Measurements from ENCODE around the gene CLASRP.

CLASRP gene

DNA sequence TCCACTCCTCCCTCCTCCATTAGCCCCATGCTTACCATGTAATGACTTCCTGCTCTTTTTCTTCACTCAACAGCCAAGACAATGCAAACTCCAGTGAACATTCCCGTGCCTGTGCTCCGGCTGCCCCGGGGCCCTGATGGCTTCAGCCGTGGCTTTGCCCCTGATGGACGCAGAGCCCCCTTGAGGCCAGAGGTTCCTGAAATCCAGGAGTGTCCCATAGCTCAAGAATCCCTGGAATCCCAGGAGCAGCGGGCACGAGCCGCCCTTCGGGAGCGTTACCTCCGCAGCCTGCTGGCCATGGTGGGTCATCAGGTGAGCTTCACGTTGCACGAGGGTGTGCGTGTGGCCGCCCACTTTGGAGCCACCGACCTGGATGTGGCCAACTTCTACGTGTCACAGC, 51.2 kb downstream of the CLASRP start:
- DNase-seq = no peak

DNA sequence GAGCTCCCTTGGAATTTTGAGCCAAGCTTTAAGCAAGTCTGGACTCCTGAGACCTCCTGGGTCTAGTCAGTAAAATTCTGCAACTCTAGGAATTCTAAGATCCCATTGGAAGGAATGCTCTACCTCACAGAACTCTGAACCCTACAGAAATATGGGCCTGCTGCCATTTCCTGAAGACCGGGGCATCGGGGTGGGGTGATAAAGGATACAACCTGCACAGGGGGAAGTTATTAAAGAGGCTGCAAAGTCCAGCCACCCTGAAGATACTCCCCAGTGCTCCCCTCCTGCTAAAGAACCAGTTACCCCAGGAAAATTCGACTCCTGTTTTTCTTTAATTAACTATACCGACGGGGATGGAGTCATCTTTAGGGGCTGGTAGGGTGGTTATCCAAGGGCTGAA, 51.8 kb downstream of the CLASRP start:
- no peak for DNase-seq

DNA sequence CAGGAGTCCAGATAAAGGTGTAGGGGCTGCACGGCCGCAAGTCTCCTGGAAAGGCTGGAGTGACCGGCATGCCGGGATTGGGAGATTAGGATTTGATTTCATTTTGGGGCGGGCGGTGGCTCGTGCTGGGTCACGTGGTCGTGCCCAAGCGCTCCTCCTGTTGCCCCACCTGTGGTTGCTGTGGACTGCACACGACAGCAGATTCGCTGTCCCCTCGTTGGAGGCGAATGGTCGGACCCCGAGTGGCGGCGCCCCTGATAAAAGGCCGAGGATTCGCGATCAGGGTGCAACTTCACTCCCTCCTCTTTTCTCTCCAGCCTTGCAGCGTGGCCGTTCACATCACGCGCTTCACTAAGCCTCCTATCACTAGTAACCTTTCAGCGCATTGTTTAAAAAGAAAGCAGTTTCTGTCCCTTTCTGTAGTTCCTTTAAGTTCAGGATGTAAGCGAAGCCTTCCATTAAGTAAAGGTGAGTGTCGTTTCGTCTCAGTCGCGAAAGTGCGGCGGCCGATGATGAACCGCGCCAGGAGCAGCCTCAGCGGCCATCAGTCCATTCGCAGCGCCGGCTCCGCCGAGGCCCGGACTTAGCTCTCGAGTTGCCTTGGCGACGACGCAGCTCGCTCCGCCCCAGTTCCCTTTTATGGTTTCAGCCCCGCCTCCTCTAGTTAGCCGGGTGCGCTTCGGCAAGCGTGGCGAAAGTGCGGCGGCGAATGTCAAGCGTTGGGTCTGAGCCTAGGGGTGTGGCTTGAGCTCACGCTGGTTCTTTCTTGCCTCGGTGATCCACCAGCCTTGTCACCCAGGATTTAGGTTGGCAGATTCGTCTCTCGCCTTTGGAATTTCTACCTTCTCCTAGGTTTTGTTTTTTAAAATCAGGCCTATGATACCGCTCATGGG, 52.4 kb downstream of the CLASRP start:
- peak; percentile 94 for DNase-seq

DNA sequence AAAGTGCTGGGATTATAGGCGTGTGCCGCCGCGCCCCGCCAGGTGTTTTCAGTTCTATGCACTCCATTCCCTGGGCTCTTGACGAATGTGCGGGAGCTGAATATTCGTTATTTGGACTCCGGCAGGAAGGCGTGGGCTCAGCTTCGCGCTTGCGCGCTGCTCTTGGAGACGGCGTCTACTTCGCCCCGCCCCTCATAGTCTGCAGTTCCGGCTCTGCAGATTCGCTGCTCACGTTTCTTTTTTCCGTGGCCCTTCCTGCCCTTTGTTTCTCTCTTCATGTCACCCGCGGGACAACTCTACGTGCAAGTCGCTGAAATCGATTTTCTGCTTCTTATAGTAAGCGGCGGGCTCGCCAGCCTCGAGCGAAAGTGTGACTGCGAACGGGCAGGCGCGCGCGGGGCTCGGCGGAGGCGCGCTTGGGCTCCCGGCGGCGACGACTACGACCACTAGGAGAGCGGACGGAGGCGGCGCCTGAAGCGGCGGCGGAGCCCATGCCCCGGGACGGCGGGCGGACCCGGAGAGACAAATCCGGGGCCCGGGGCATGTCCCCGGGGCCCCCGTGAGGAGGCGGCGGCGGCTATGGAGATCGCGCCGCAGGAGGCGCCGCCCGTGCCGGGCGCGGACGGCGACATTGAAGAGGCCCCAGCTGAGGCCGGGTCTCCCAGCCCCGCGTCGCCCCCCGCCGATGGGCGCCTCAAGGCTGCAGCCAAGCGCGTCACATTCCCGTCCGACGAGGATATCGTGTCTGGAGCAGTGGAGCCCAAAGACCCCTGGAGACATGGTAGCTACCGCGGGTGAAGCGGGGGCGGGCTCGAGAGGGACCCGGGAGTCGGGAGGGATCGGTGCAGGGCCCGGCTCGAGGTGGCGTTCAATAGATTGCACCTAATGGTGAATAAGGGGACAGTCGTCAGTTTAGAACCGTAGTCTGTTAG, 54.2 kb downstream of the CLASRP start, which contains the start of gene PPP1R37:
PPP1R37 (plus strand) TSS at position 433 of the 932 bp plus-strand sequence; CDS start at position 580, 147 bp downstream.
- peak; percentile 92 for DNase-seq

DNA sequence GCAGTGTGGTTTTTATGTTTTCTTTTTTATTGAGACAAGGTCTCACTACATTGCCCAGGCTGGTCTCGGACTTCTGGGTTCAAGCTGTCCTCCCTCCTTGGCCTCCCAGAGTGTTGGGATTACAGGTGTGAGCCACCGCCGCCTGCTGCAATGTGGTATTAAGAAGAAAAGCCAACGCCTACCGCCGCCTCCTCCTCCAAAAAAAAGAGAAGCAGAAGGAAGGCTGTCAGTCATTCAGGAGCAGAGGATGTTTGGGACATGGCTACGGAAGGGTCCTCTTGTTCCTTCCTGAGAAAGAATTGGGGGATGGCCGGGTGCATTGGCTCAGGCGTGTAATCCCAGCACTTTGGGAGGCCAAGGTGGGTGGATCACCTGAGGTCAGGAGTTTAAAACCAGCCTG, 55.3 kb downstream of the CLASRP start:
- no peak for DNase-seq

DNA sequence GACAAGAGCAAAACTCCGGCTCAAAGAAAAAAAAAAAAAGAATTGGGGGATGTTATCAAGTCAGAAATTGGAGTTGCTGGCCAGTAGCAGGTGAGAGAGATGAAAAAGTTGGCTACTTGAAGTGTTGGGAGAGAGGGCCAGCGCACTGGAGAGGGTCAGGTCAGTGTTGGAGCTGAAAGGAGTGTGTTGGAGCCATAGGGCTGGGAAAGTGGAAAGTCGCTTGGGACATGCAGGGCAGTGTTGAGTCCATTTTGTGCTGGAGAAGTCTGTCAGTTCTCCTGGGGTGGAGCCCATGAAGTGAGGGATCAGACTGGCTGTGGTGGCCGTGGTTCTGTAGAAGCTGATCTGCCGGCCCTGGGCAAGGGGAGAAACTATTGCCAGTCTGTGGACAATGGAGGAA, 55.9 kb downstream of the CLASRP start:
- DNase-seq = no peak

DNA sequence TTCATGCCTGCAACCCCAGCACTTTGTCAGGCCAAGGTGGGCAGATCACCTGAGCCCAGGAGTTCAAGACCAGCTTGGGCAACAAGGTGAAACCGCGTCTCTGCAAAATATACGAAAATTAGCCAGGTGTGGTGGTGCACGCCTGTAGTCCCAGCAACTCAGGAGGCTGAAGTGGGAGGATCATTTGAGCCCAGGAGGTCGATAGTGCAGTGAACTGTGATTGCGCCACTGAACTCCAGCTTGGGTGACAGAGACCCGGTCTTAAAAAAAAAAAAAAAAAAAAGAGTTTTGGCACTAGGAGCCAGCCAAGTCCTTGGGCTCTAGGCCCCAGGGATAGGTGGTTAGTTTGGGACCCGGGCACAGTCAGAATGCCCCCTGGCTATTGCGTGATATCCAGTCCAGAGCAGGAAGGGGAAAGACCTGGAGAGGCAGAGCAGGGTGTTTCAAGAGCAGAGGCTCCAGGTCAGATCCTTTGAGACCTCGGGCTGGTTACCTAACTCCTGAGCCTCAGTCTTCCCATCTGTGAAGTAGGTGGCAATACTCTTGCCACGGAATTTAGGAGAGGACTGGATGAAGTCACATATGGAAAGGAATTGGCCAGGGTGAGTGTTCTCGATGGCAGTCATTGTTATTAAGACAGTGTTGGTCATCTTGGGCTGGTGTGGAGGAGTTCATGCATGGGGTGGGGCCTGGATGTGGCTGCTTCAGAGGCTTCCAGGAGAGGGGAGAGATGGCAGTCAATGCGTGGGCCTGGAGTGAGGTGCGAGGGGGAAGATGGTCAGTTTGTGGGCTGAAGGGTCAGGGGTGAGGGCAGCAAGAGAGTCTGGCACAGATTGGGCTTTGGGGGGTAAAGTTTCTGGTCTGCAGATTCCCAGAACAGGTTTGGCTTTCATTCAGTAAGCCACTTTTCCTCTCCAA, 56.9 kb downstream of the CLASRP start:
- DNase-seq = no peak

DNA sequence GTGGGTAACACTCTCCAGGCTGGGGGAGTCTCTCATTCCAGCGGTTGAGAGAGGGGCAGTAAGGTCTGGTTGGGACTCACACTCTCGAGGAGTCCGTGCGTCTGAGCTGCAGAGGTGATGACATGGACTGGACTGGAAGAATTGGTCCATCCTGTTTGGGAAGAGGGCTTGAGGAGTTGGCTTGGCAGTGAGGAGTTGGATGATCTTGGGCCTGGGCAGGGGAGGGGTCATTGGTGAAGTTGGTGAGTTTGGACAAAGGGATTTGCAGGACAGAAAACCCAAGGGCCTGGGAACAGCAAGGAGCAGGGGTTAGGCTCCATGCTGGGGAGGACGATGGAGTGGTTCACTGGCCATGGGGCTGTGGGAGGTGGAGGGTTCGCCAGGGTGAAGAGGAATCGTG, 57.9 kb downstream of the CLASRP start:
- DNase-seq = no peak

DNA sequence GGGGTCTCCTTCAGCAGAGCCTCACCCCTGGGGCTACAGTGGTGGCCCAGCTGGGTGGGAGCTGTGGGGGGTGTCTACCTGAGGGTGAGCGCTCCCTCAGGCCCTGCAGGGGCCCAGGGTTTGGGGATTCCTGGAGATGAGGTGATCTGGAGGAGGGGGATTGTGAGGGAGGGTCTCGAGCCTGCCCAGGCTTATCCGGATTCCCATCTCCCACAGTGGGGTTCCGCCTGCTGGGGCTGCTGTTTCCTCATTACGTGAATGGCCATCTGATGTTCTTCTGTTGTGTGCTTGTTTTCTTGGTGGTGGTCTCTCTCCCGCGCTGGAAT, 58.6 kb downstream of the CLASRP start:
- DNase-seq = no peak

DNA sequence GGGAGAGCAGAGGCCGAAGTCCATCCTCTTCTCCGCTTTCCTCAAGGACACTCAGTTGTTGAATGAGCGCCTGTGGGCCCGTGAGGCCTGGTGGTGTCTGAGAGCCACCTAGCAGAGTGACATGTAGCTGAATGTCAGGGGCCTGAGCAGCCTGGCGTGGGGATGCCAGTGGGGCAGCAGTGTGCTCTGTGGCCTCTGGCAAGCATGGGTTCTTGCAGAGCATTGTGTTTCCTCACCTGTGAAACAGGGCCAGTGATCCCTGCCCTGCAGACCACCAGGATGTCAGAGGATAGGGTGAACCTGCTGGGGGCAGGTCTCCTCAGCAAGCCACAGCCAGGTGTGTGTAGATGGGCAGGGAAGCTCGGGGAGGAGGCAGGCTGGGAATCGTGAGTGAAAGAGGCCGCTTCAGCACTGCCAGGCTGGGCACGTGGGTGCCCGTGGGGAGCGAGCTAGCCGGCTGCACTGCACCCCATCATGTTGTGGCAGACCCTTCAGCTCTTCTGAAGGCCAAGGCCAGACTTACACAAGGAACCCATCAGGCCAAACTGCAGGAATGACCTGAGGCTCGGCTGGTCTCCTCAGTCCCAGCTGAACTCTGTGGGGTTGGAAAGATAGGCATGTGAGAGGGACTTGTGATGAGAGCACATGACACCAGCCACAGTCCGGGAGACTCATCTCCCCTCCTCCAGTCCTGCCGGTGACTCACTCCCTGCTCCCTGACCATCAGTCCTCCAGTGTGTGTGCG, 59.1 kb downstream of the CLASRP start:
- DNase-seq = no peak

DNA sequence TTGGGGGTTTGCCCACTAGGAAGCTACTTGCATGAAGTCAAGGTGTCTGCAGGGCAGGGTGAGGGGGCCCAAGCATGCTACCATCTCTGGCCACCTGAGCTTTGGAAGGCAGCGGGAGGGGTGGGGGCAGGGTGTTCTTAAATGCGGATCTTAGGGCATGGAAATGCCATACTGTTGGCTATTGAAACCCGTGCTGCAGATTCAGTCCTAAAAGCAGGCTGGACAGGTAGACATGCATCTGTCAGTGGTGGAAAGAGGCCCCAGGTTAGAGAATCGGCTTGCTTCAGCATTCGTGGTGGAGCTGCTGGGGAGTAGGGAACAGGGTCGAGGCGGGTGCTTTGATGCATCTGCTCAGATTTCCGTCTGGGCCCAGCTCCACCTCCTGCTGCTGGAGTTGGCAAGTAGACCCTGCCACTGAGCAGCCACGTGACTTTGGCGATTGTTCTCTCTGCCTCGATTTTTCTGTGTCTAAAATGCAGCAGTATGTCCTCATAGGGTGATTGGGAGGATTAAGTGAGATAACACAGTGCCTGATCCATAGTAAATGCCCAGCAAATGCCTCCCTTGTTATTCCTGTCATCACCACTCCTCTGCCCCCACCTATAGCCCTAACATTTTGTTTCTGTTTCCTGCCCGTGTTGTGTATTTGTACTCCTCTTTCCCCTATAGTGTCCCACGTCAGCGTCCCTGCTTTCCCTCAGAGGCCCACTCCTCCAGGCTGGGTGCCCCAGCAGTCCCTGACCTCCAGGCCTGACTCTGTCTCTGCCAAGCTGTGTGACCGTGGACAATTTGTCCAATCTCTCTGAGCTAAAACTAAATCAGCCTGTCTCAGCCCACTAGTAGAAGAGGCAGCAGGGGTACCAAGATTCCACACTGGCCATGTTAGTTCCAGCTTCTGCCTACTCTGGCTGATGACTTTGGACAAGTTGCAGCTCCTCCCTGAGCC, 59.9 kb downstream of the CLASRP start:
- no peak for DNase-seq

DNA sequence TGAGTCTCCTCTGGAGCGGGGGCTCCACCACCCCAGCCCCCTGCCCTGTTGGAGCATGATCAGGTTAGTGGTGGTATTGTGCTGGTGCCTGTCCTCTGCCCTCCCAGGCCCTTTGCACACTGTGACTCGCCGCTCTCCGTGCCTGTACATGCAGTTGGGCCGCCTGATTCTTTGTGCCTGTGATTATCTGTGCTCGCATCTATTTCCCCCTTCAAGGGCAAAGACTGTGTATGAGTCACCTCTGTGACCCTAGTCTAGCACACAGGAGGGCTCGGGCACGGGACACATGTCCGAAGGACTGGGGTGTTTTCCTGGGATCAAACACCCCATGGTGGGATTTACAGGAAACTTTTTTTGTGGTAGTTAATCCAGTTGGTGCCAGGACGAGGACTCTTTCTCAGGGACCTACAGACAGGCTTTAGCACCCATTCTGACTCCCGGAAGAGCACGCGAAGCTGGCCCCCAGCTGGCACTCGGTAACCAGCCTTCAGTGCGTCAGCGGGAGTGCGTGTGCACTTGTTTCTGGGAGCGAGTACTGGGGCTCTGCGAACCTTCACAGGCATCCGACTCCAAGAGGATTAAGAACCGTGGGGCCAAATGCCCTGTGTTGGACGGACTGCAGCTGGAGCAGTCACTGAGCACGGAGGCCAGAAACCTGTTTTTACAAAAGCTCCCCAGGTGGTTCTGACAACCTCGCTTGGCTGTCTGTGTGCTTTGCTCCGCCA, 60.8 kb downstream of the CLASRP start:
- DNase-seq = no peak

DNA sequence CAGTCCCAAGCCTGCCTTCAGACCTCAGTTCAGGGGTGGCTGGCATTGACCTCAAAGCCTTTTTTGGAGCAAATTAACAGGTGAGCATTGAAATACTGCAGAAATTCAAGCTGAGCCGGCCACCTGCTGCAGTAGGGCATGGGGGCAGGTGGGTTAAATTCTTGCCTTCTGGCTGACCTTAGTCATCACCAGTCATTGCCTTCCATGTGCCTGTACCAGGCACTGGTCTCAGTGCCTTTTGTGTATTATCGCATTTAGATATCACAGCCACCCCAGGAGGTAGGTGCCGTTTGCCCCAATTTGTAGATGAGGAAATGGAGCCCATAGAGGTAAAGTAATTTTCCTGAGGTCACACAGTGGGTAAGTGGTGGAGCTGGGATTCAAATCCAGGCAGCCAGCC, 61.4 kb downstream of the CLASRP start:
- no peak for DNase-seq

DNA sequence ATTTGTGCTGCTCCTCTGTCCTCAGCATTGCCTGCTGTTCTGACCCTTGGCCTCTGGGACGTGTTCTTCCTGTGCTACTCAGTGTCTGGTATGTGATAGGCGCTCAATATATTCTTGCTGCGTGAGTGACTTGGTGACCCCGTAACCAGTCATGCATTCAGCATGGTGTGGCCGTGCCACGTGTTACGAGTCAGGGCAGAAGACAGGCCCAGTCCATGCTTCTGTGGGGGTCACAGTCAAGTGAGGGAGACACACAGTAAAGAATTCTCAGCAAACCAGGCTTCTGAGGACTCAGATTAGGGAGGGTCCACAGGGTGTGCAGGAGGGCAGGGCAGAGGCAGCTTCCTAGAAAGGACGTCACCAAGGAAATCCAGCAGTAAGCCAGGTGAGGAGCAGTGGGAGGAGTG, 62.0 kb downstream of the CLASRP start:
- DNase-seq = no peak

DNA sequence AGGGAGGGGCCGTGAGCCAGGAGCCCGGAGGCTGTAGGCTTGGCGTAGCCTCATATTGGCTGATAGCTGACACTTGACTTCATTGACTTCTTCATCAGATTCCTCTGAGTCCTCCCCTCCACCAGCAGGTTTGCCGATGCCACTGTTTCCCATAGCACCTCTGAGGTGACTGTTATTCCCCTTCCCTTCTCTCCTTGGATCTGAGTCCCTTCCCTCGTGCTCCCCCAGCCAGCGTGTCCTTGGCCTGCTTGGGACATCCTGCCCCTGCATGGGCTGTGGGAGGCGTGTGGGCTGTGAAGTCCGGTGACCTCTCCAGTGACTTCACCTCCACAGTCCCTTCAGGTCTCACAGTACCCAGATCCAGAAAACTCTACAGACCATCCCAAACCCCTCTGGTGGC, 63.0 kb downstream of the CLASRP start:
- no peak for DNase-seq

DNA sequence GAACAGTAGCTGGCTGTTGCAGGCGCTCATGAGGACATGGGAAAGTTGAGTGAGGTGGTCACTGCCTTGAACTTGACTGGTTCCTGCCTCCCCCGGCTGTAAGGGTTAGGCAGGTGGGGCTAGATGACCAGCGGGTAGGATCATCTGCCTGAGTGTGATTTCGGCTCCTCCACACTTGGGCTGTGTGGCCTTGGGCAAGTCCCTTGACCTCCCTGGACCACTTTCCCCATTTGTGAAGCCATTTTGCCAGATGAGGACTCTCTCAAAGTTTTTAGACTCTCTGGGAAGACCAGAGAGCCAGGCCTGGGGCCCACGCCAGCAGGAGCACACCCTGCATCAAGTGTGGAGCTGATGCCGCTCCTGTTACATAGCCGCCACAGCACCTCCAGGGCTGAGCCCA, 63.6 kb downstream of the CLASRP start:
- no peak for DNase-seq

DNA sequence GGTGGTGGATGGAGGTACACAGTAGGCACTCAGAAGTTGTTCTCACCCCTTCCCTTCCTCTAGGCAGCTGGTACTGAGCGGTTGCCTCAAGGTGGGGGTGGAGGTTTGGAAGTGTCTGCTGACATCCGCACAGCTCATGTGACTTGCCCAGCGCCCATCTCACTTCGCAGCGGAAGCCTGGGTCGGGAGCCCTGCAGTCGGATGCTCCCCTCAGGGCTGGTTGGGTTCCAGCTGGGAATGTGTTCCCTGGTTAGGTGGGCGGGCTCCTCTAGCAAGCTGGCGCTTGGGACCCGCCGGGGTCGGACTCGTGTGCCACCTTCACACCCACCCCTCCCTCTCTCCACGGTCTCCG, 64.3 kb downstream of the CLASRP start:
- DNase-seq = peak; percentile 31

DNA sequence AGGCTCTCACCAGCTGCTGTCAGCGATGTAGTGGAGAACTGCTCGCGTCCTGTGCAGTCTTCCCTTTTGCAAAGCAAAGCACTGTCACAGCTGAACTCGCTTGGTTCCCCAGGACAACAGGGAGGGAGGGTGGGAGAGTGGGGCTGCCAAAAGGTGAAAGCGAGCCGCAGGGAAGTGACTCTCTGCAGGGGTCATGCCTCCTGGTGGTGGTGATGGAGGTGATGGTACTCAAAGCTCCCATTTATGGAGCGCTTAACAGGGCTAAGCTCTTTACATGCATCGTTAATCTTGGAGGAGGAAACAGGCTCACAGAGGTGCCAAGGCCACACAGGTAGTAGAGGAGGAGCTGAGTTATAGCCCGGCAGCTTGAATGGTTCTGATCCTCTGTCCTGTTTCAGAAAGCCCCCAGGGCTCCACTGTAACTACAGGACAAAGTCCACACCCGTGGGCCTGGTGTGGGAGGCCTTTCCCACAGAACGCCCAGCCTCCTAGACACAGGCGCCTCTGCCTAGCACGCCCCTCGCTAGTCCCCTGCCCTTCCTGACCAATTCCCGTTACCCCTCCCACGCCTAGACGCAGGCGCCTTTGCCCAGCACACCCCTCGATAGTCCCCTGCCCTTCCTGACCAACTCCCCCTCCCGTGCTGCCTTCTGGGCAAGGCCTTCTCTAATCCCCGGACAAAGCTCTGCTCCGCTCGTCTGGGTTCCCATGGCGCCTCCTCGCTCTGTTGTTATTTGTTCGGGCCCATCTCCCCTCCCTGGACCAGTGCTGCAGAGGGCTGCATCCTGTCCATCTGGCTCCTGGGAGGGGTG, 64.9 kb downstream of the CLASRP start:
- DNase-seq = no peak

DNA sequence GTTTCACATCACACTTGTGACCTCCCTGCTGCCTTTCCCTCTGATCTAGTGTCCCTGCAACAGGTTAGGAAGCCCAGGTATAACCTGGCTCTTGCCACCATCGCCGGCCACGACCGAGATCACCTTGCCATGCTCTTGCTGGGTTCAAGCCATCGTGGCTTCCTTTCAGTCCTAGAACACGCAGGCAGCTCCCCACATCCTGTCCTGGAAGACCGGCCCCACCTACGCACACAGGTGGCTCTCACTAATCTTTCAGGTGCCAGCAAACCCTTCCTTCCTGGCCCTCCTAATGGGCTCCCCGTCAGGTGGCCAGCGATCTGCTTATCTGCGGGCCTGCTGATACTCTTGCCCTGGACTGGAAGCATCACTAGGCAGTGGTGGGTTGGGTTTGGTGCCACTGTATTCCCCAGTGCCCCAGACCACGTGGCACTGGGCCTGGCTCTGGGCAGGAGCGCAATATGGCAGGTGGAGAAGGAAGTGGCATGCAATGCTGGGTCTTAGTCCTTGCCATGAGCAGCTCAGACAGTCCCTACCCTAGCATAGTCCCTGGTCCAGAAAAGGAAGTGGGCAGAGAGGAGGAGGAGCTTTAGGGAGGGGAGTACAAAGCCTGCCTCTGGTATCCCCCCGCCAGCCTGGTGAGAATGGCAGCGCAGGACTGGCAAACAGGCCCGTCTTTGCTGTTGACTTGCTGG, 66.0 kb downstream of the CLASRP start:
- no peak for DNase-seq

Measured in activated naive CD4-positive, alpha-beta T cell treated with Interleukin-2 at 50 U/mL for 16 hours (primary cell).